ENCODE results near the gene VEGFA. TPM values are rescaled to one million over a fixed set of nuclear protein-coding genes. Genes with fewer than 3 reads are reported as not detected.

The VEGFA gene
- total RNA-seq, 1 experiment from 2014 or later: 112 TPM

DNA sequence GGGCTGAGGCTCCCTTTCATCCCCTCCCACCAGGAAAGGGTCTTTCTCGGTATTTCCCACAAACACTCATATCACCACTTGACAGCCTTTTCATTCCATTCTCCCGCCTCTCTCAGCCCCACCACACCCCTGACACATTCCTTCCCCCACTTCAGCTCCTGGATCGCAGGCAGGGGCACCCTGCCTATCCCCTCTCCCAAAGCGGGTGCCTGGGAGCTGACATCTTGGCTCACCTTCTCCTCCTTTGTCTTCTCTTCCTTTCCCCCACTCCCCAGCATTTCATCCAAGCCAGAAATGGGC is 10.2 kb upstream of the VEGFA start:
- H3K4me1 ChIP-seq (replicated peaks; ENCODE audit: insufficient read depth): no peaks in the 10 kb centered on the region
- no peaks in the 10 kb centered on the region for H3K27me3 ChIP-seq (ENCODE audit: insufficient read depth, low read depth)
- H3K4me3 ChIP-seq: no peak overlapping the region
- H3K9me2 ChIP-seq (ENCODE audit: insufficient read depth): no peaks in the 10 kb centered on the region
- no peaks in the 10 kb centered on the region for H3K9me3 ChIP-seq (ENCODE audit: insufficient read depth, low read depth)
- no peaks in the 10 kb centered on the region for H3F3A ChIP-seq (ENCODE audit: insufficient read depth, low read depth)
- CTCF ChIA-PET: no interaction called here
- DNase-seq: no peak
- no peaks in the 10 kb centered on the region for H3K36me3 ChIP-seq (ENCODE audit: low read depth)
- no peak overlapping the region for H3K27ac ChIP-seq
- POLR2A ChIA-PET (ENCODE audit: unreplicated experiment): no interaction called here
- no peaks in the 10 kb centered on the region for H4K20me1 ChIP-seq (ENCODE audit: insufficient read depth)
- H2AFZ ChIP-seq: no peak overlapping the region
- intact Hi-C loops (cut with micrococcal nuclease; ENCODE audit: unreplicated experiment): no loop called here
- no peaks in the 10 kb centered on the region for H3K79me2 ChIP-seq (ENCODE audit: low read depth)
- H3K4me2 ChIP-seq: no peak overlapping the region
- no peak for TF ChIP-seq EZH2 (IDR thresholded peaks at IDR 0.05; ENCODE audit: low read depth)
- TF ChIP-seq, protein P1, sequence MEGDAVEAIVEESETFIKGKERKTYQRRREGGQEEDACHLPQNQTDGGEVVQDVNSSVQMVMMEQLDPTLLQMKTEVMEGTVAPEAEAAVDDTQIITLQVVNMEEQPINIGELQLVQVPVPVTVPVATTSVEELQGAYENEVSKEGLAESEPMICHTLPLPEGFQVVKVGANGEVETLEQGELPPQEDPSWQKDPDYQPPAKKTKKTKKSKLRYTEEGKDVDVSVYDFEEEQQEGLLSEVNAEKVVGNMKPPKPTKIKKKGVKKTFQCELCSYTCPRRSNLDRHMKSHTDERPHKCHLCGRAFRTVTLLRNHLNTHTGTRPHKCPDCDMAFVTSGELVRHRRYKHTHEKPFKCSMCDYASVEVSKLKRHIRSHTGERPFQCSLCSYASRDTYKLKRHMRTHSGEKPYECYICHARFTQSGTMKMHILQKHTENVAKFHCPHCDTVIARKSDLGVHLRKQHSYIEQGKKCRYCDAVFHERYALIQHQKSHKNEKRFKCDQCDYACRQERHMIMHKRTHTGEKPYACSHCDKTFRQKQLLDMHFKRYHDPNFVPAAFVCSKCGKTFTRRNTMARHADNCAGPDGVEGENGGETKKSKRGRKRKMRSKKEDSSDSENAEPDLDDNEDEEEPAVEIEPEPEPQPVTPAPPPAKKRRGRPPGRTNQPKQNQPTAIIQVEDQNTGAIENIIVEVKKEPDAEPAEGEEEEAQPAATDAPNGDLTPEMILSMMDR (conservative IDR thresholded peaks at IDR 0.05): no peak
- BruUV-seq (replicated peaks): no TSS peak

DNA sequence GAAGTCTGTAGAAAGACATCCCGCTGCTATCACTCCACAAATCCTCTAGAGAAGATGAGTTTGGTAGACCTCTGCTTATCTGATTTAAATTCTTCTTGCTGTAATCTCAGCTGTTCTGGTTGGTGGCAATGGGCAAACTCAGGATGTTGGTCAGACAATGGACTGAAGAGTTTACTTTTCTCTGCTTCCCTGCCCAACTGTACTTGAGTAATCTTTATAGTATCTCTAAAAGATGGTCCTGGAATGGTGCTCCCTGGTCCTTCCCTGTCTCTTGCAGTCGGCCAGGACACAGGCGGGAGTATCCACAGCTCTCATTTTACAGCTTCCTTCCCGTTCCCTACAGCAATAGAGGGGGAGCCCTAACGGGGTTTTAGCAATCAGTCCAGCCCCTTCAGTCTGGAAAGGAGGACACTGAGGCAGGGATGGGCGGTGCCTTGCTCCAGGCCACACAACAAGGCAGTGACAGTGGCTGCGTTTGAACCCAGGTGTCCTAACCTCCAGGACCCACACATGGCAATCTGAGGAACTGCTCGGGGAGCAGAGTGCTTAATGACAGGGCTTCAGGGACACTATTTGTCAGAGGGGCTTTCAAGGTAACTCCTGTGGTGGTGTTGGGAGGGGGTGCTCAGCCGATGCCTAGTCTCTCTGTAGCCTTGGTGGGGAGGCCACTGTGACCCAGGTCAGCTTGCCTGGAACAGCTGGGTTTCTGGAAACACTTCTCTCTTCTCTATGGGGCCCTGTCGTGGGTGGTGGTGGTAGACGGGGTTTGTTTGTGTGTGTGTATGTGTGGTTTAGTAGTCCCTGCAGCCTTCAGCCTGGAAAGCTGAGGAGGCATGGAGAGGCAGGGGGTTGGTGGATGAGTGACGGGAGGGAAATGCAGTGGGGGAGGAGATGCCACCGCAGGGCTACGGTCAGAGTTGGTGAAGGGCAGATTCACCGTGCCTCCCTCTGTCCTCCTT is 9.5 kb upstream of the VEGFA start:
- no peak overlapping the region for H3K27ac ChIP-seq
- H2AFZ ChIP-seq: no peak overlapping the region
- CTCF ChIA-PET: no interaction called here
- no peaks in the 10 kb centered on the region for H3K9me2 ChIP-seq (ENCODE audit: insufficient read depth)
- H3K4me1 ChIP-seq (replicated peaks; ENCODE audit: insufficient read depth): no peaks in the 10 kb centered on the region
- no peak for DNase-seq
- H3F3A ChIP-seq (ENCODE audit: insufficient read depth, low read depth): no peaks in the 10 kb centered on the region
- no peaks in the 10 kb centered on the region for H4K20me1 ChIP-seq (ENCODE audit: insufficient read depth)
- no peaks in the 10 kb centered on the region for H3K36me3 ChIP-seq (ENCODE audit: low read depth)
- TF ChIP-seq, protein P1 (conservative IDR thresholded peaks at IDR 0.05): no peak
- TF ChIP-seq EZH2 (IDR thresholded peaks at IDR 0.05; ENCODE audit: low read depth): no peak
- H3K9me3 ChIP-seq (ENCODE audit: insufficient read depth, low read depth): no peaks in the 10 kb centered on the region
- POLR2A ChIA-PET (ENCODE audit: unreplicated experiment): no interaction called here
- no peak overlapping the region for H3K4me3 ChIP-seq
- H3K4me2 ChIP-seq: no peak overlapping the region
- BruUV-seq (replicated peaks): no TSS peak
- intact Hi-C loops (cut with micrococcal nuclease; ENCODE audit: unreplicated experiment): no loop called here
- no peaks in the 10 kb centered on the region for H3K27me3 ChIP-seq (ENCODE audit: insufficient read depth, low read depth)
- no peaks in the 10 kb centered on the region for H3K79me2 ChIP-seq (ENCODE audit: low read depth)

DNA sequence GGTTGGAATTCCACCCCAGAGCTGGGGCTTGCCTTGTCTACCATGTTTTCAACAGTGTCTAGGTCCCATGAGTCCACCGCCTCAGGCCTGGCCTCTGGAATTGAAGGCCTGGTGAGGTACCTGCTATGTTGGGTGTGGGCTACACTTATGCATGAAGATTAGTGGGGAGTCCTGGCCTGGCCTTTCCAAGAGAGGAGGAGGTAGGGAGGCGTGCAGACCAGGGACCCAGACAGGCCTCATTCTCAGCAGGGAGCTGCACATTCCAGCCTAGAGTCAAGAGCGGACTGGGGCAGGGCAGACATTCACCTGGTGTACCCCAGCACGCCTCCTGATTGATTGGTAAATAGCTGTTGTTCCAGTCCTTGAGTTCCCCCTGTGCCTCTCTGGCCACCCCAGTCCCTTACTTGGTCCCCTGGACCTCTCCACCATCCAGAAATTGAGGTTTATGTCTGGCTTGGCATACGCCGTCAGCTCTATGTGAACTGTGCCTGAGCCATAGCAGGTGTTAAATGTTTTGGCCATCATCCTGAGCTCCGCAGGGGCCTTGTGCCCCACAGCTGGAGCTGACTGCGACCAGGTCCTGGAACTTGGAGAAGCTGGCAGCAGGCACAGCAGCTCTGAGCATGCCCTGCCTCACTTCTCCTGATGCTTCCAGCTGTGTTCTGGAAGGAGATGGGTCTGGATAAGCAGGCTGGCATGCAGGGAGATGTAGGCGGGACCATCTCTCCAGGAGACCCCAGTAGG is 8.2 kb upstream of the VEGFA start:
- Histone ChIP-seq H2AFZ (no peak overlapping the region), H3K4me2 (no peak overlapping the region), H4K20me1 (ENCODE audit: insufficient read depth) (no peaks in the 10 kb centered on the region), H3K9me3 (ENCODE audit: insufficient read depth, low read depth) (no peaks in the 10 kb centered on the region), H3K27me3 (ENCODE audit: insufficient read depth, low read depth) (no peaks in the 10 kb centered on the region), H3K27ac (no peak overlapping the region), H3K9me2 (ENCODE audit: insufficient read depth) (no peaks in the 10 kb centered on the region), H3K4me3 (no peak overlapping the region), H3K36me3 (ENCODE audit: low read depth) (no peaks in the 10 kb centered on the region), H3K4me1 (replicated peaks; ENCODE audit: insufficient read depth) (no peaks in the 10 kb centered on the region), H3F3A (ENCODE audit: insufficient read depth, low read depth) (no peaks in the 10 kb centered on the region), H3K79me2 (ENCODE audit: low read depth) (no peaks in the 10 kb centered on the region)
- TF ChIP-seq, protein P1 (conservative IDR thresholded peaks at IDR 0.05): no peak
- no peak for TF ChIP-seq EZH2 (IDR thresholded peaks at IDR 0.05; ENCODE audit: low read depth)
- ChIA-PET POLR2A (ENCODE audit: unreplicated experiment) (no interaction called here), CTCF (interaction anchor here (0.5 kb wide), 1 partner anchor 9 kb away, joined by 10 read pairs; no protein-coding TSS in a partner anchor)
- intact Hi-C loops (cut with micrococcal nuclease; ENCODE audit: unreplicated experiment): no loop called here
- no peak for DNase-seq
- BruUV-seq (replicated peaks): no TSS peak

All from PC-9 (cell line).